K562 (cell line): ENCODE results near the gene VSIG10L. TPM values are rescaled to one million over a fixed set of nuclear protein-coding genes. Genes with fewer than 3 reads are reported as not detected.

Source experiments
- DMBX1 ChIP-seq: fragments of 250-450 bp; sonication (Bioruptor Pico); IDR thresholded peaks from 2 replicates; pipeline ENCODE4 v1.8.0; 2022; ENCODE audit warnings: inconsistent platforms, mild to moderate bottlenecking, moderate library complexity, borderline replicate concordance
- ETV1 ChIP-seq: fragments of 450-650 bp; conservative IDR thresholded peaks from 2 replicates; pipeline ENCODE4 v1.6.1; 2016; ENCODE audit warnings: missing genetic modification characterization, control low read depth, low read depth, missing compliant biosample characterization
- FOXA1 ChIP-seq: fragments of 450-650 bp; IDR thresholded peaks from 2 replicates; pipeline ENCODE4 v1.6.1; 2016; ENCODE audit warnings: mild to moderate bottlenecking, borderline replicate concordance
- FOXJ2 ChIP-seq: fragments of 200-800 bp; sonication (Bioruptor generic); IDR thresholded peaks from 2 replicates; pipeline ENCODE4 v1.6.1; 2016; ENCODE audit warnings: missing genetic modification characterization, missing compliant biosample characterization
- KAT2B ChIP-seq: IDR thresholded peaks from one replicate; pipeline ENCODE4 v1.6.1; 2012; ENCODE audit warnings: low read depth, mild to moderate bottlenecking, control low read depth, inconsistent platforms, low read length, moderate library complexity
- KLF10 ChIP-seq: fragments of 250-450 bp; sonication (Bioruptor Pico); IDR thresholded peaks from 2 replicates; pipeline ENCODE4 v1.6.1; 2021; ENCODE audit warnings: matching md5 sums
- MTA1 ChIP-seq: fragments of 450-650 bp; IDR thresholded peaks from 2 replicates; pipeline ENCODE4 v1.6.1; 2017; ENCODE audit warnings: borderline replicate concordance
- NCOA1 ChIP-seq: fragments of 450-650 bp; IDR thresholded peaks from 2 replicates; pipeline ENCODE4 v1.6.1; 2016; ENCODE audit warnings: low read depth
- NFIX ChIP-seq: fragments of 250-450 bp; sonication (Bioruptor Pico); IDR thresholded peaks from 2 replicates; pipeline ENCODE4 v1.4.0; 2020; ENCODE audit warnings: low read depth, mild to moderate bottlenecking, moderate library complexity
- POLR2B ChIP-seq: fragments of 450-650 bp; IDR thresholded peaks from 2 replicates; pipeline ENCODE4 v1.6.1; 2018; ENCODE audit warnings: low read depth; ENCODE audit not compliant: partially characterized antibody
- RBM15 ChIP-seq: fragments of 200-400 bp; formaldehyde crosslinking; IDR thresholded peaks from 2 replicates; pipeline ENCODE4 v1.6.1; 2018; ENCODE audit warnings: mild to moderate bottlenecking, low read length, moderate library complexity; ENCODE audit not compliant: insufficient read depth
- SIN3B ChIP-seq: fragments of 450-650 bp; IDR thresholded peaks from 2 replicates; pipeline ENCODE4 v1.6.1; 2017; ENCODE audit warnings: low read depth, mild to moderate bottlenecking, moderate library complexity
- SRSF9 ChIP-seq: fragments of 200-400 bp; formaldehyde crosslinking; IDR thresholded peaks from 2 replicates; pipeline ENCODE4 v1.6.1; 2017; ENCODE audit warnings: low read depth, low read length, borderline replicate concordance
- THRAP3 ChIP-seq: fragments of 450-650 bp; IDR thresholded peaks from 2 replicates; pipeline ENCODE4 v1.6.1; 2016; ENCODE audit warnings: mild to moderate bottlenecking, inconsistent platforms, borderline replicate concordance
- WHSC1 ChIP-seq: IDR thresholded peaks from one replicate; pipeline ENCODE4 v1.6.1; 2012; ENCODE audit warnings: low read length, control low read depth, inconsistent platforms
- ZBTB7A ChIP-seq: IDR thresholded peaks from 2 replicates; pipeline ENCODE4 v1.6.1; 2011; ENCODE audit warnings: low read depth, mild to moderate bottlenecking, low read length, moderate library complexity, borderline replicate concordance; ENCODE audit not compliant: control insufficient read depth
- ZNF24 ChIP-seq: fragments of 450-650 bp; IDR thresholded peaks from 2 replicates; pipeline ENCODE4 v1.6.1; 2016
- ZNF445 ChIP-seq: fragments of 250-450 bp; sonication (Bioruptor Pico); IDR thresholded peaks from 2 replicates; pipeline ENCODE4 v1.4.0; 2020; ENCODE audit warnings: low read depth, mild to moderate bottlenecking, moderate library complexity
- polyA plus RNA-seq, 8 experiments: library from polyadenylated mRNA; depleted of rRNA in 4 of 8; stranded (reverse) in 5 of 8; unstranded in 3 of 8; fragments of >200 nt; fragmentation: Nextera tagmentation in 2 of 8; fragmentation: Illumina TruSeq in 1 of 8; extraction: Ambion mirVana in 2 of 8; extraction: Trizol in 1 of 8; gene quantifications; 2 replicates each; pipeline versions ENCODE4 v1.2.1 to v1.2.3, GENCODE V29; 2011 to 2014; ENCODE audit warnings: inconsistent platforms in 1 of 8, missing spikeins in 1 of 8
- total RNA-seq, 7 experiments: library from RNA; depleted of rRNA in 6 of 7; stranded (reverse); fragments of >200 nt in 6 of 7; fragmentation: Illumina TruSeq in 2 of 7; extraction: Trizol in 2 of 7; gene quantifications; 2 replicates each; pipeline versions ENCODE4 v1.2.1 to v1.2.3, GENCODE V29; 2011 to 2021; ENCODE audit warnings: low replicate concordance in 1 of 7
- TF ChIP-seq, protein P1 (sequence below): IDR thresholded peaks from 3 replicates; pipeline ENCODE4 v1.6.1; 2011; ENCODE audit warnings: borderline replicate concordance, mild to moderate bottlenecking; ENCODE audit not compliant: insufficient read length, insufficient read depth
- TF ChIP-seq, protein P2 (sequence below): fragments of 450-650 bp; IDR thresholded peaks from 2 replicates; pipeline ENCODE4 v1.6.1; 2016; ENCODE audit warnings: antibody characterized with exemption
- TF ChIP-seq, protein P3 (sequence below): sonication (generic); formaldehyde crosslinking; IDR thresholded peaks from 2 replicates; pipeline ENCODE4 v1.8.1; 2022; ENCODE audit warnings: missing genetic modification reagents
- TF ChIP-seq, protein P4 (sequence below): sonication (generic); formaldehyde crosslinking; IDR thresholded peaks from 2 replicates; pipeline ENCODE4 v1.8.0; 2023; ENCODE audit warnings: mild to moderate bottlenecking, missing genetic modification reagents
- TF ChIP-seq, protein P5 (sequence below): fragments of 250-450 bp; sonication (Bioruptor Pico); IDR thresholded peaks from 2 replicates; pipeline ENCODE4 v1.9.0; 2021; ENCODE audit warnings: mild to moderate bottlenecking

The VSIG10L gene
- total and polyA plus RNA-seq, 9 of the 15 experiments (the other 6 are each of a cell fraction or from before 2014, with no cell fraction given): 1.1 to 7.6 (median 2.2) TPM

DNA sequence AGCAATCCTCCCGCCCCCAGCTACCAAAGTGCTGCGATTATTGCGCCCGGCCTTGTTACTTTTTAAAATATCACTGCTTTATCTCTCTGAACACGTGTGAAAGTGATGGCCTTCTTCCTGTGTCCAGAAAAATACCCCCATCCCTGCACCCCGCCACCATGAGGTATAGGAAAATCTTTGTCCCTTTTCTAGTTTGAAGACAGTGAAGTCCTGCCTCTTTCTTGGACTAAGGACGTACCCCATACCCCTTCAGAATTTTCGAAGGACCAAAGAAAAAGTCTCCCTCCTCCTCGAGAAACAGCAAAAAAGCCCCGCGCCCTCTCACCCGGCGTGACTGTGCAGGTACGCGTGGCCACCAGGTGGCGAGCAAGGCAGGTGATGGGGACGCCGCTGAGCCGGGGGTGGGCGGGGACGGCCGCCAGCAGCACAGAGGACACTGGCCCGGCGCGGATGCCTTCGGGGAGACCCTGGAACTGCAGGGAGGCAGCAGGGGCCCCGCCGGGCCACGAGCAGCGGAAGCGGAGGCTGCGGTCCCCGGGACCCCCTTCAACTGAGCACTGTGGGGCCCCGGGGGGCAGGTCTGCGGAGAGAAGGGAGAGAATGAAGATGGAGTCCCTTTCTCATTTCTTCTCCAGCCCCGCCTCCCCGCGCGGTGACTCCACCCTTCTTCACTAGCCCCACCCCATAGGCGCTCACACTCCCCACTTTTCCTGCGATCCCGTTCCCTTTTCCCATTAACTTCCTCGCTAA is 3.2 kb downstream of the VSIG10L start (continued):
- TF ChIP-seq, protein P1, sequence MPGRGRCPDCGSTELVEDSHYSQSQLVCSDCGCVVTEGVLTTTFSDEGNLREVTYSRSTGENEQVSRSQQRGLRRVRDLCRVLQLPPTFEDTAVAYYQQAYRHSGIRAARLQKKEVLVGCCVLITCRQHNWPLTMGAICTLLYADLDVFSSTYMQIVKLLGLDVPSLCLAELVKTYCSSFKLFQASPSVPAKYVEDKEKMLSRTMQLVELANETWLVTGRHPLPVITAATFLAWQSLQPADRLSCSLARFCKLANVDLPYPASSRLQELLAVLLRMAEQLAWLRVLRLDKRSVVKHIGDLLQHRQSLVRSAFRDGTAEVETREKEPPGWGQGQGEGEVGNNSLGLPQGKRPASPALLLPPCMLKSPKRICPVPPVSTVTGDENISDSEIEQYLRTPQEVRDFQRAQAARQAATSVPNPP: no peak
- TF ChIP-seq SRSF9 (no peak), POLR2B (no peak), FOXA1 (no peak), FOXJ2 (tag) (no peak), RBM15 (no peak), ETV1 (tag) (peak; percentile 53; the same call in 1 of the 2 replicates), KAT2B (no peak), KLF10 (CRISPR knock-in tag) (no peak), NFIX (CRISPR knock-in tag) (no peak), ZNF445 (no peak), MTA1 (no peak), WHSC1 (no peak), ZBTB7A (peak; percentile 38; the same call in 1 of the 2 replicates), SIN3B (no peak), DMBX1 (CRISPR knock-in tag) (no peak), NCOA1 (no peak), ZNF24 (0 out of 2 replicates have a peak, but pooled peaks have one; percentile 1), THRAP3 (no peak)
- TF ChIP-seq, protein P2, sequence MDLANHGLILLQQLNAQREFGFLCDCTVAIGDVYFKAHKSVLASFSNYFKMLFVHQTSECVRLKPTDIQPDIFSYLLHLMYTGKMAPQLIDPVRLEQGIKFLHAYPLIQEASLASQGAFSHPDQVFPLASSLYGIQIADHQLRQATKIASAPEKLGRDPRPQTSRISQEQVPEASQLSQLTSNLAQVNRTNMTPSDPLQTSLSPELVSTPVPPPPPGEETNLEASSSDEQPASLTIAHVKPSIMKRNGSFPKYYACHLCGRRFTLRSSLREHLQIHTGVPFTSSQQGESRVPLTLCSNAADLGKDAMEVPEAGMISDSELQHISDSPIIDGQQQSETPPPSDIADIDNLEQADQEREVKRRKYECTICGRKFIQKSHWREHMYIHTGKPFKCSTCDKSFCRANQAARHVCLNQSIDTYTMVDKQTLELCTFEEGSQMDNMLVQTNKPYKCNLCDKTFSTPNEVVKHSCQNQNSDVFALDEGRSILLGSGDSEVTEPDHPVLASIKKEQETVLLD: peak; percentile 64; the same call in 1 of the 2 replicates
- TF ChIP-seq, protein P3, sequence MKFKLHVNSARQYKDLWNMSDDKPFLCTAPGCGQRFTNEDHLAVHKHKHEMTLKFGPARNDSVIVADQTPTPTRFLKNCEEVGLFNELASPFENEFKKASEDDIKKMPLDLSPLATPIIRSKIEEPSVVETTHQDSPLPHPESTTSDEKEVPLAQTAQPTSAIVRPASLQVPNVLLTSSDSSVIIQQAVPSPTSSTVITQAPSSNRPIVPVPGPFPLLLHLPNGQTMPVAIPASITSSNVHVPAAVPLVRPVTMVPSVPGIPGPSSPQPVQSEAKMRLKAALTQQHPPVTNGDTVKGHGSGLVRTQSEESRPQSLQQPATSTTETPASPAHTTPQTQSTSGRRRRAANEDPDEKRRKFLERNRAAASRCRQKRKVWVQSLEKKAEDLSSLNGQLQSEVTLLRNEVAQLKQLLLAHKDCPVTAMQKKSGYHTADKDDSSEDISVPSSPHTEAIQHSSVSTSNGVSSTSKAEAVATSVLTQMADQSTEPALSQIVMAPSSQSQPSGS (CRISPR knock-in tag): no peak
- TF ChIP-seq, protein P4, sequence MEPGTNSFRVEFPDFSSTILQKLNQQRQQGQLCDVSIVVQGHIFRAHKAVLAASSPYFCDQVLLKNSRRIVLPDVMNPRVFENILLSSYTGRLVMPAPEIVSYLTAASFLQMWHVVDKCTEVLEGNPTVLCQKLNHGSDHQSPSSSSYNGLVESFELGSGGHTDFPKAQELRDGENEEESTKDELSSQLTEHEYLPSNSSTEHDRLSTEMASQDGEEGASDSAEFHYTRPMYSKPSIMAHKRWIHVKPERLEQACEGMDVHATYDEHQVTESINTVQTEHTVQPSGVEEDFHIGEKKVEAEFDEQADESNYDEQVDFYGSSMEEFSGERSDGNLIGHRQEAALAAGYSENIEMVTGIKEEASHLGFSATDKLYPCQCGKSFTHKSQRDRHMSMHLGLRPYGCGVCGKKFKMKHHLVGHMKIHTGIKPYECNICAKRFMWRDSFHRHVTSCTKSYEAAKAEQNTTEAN (CRISPR knock-in tag): no peak
- TF ChIP-seq, protein P5, sequence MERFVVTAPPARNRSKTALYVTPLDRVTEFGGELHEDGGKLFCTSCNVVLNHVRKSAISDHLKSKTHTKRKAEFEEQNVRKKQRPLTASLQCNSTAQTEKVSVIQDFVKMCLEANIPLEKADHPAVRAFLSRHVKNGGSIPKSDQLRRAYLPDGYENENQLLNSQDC: no peak
